ENCODE measurements around the gene MLC1.

DNA sequence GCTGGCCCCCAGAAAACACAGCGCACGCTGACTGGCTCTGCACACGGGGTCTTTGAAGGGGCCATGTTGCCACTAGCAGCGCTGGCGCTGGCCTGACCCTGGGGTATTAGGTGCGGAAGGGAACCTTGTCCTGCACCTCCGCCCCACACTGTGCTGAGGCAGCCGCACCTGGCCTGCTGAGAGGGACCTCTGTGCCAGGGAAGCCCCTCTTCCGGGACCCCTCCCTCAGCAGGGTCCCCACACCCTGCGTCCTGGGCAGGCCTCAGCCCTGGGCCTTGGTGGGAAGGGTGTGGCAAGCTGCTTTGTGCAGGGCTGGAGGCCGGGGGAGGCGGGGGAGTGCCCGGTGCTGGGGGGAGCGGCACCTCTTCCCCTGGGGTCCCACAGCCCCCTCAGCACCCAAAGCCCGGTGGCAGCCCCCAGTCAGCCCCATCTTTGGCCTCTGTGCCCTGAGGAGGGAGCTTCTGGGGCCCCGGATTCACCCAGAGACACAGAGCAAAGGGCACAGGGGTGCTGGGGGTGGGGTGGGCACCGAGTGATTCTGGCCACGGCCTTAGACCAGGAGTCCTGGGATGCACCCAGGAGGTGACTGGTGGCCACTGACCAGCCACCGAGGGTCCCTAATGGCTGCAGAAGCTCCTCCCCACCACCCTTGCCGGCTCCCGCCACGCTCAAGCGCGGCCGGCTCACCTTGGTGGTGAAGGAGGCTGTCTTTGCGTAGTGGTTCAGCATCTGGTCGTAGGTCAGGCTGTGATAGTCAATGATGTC lies 38.6 kb downstream of the MLC1 start:
- TF ChIP-seq, protein P1, sequence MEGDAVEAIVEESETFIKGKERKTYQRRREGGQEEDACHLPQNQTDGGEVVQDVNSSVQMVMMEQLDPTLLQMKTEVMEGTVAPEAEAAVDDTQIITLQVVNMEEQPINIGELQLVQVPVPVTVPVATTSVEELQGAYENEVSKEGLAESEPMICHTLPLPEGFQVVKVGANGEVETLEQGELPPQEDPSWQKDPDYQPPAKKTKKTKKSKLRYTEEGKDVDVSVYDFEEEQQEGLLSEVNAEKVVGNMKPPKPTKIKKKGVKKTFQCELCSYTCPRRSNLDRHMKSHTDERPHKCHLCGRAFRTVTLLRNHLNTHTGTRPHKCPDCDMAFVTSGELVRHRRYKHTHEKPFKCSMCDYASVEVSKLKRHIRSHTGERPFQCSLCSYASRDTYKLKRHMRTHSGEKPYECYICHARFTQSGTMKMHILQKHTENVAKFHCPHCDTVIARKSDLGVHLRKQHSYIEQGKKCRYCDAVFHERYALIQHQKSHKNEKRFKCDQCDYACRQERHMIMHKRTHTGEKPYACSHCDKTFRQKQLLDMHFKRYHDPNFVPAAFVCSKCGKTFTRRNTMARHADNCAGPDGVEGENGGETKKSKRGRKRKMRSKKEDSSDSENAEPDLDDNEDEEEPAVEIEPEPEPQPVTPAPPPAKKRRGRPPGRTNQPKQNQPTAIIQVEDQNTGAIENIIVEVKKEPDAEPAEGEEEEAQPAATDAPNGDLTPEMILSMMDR (IDR thresholded peaks at IDR 0.05) = no peak
- no peak for TF ChIP-seq EZH2 (IDR thresholded peaks at IDR 0.05)

All from neural progenitor cell (in vitro differentiated cells).